SH-SY5Y (cell line): ENCODE measurements around the gene CLSTN1.

Experiments
- GATA2 ChIP-seq: IDR thresholded peaks from 2 replicates; pipeline ENCODE4 v1.6.1; 2011; ENCODE audit warnings: mild to moderate bottlenecking, low read depth, low read length
- GATA3 ChIP-seq: IDR thresholded peaks from 2 replicates; pipeline ENCODE4 v1.6.1; 2011; ENCODE audit warnings: low read depth, mild to moderate bottlenecking, low read length, moderate library complexity

- TF ChIP-seq GATA3, result no peak
- TF ChIP-seq GATA2, result no peak
These were observed 71.8 kb downstream of the CLSTN1 start for GRCh38 chr1:9751971-9752370.
